ENCODE results near the gene PUSL1. TPM values are rescaled to one million over a fixed set of nuclear protein-coding genes. Genes with fewer than 3 reads are reported as not detected.

The PUSL1 gene
- total RNA-seq, 1 donor from 2014 or later = 10.4 TPM

GRCh38 chr1:1359308-1359663 is 50.9 kb downstream of the PUSL1 start:
- no peaks in the 10 kb centered on the region for H3K36me3 ChIP-seq
- peak; percentile 35 for DNase-seq
- H3K4me1 ChIP-seq = peaks cover 59% of the 10 kb centered on the region
- peak overlapping the region; percentile 84 for H3K27ac ChIP-seq (replicated peaks)
- H3K4me3 ChIP-seq = peak overlapping the region; percentile 69
- peaks cover 69% of the 10 kb centered on the region for H3K27me3 ChIP-seq (ENCODE audit: low read depth)
- H3K9me3 ChIP-seq (replicated peaks) = no peaks in the 10 kb centered on the region
- intact Hi-C loops (cut with micrococcal nuclease) = no loop called here
- TF ChIP-seq CTCF (IDR thresholded peaks at IDR 0.05; ENCODE audit: borderline replicate concordance) = no peak

GRCh38 chr1:1359664-1360468 is 51.5 kb downstream of the PUSL1 start:
- Histone ChIP-seq H3K36me3 (no peaks in the 10 kb centered on the region), H3K27me3 (ENCODE audit: low read depth) (peaks cover 63% of the 10 kb centered on the region), H3K4me1 (peaks cover 53% of the 10 kb centered on the region), H3K27ac (replicated peaks) (peak overlapping the region; percentile 84), H3K4me3 (peak overlapping the region; percentile 69), H3K9me3 (replicated peaks) (no peaks in the 10 kb centered on the region)
- DNase-seq = peak; percentile 60
- TF ChIP-seq CTCF (IDR thresholded peaks at IDR 0.05; ENCODE audit: borderline replicate concordance) = no peak
- intact Hi-C loops (cut with micrococcal nuclease) = no loop called here

GRCh38 chr1:1360506-1361169 is 52.2 kb downstream of the PUSL1 start:
- Histone ChIP-seq H3K27me3 (ENCODE audit: low read depth) (peaks cover 55% of the 10 kb centered on the region), H3K4me1 (peaks cover 46% of the 10 kb centered on the region), H3K27ac (replicated peaks) (peak overlapping the region; percentile 84), H3K36me3 (no peaks in the 10 kb centered on the region), H3K4me3 (no peak overlapping the region), H3K9me3 (replicated peaks) (no peaks in the 10 kb centered on the region)
- no peak for TF ChIP-seq CTCF (IDR thresholded peaks at IDR 0.05; ENCODE audit: borderline replicate concordance)
- intact Hi-C loops (cut with micrococcal nuclease) = no loop called here
- peak; percentile 65 for DNase-seq

Small RNA genes within 50 kb of the gene (microRNA-seq; reads per million reads assigned to microRNA genes)
- gene MIR6726 (1.2 reads per million), gene MIR6727 (not detected), gene MIR6808 (not detected)

Other genes starting within 250 kb of the PUSL1 start
- gene RNF223, start 234.3 kb upstream of the PUSL1 start, total RNA-seq = not detected
- gene C1orf159, start 192.5 kb upstream of the PUSL1 start, total RNA-seq = 3.8 TPM
- gene TTLL10, start 134.7 kb upstream of the PUSL1 start, total RNA-seq = not detected
- not detected for gene TNFRSF18, start 102.0 kb upstream of the PUSL1 start, total RNA-seq
- gene TNFRSF4, start 94.4 kb upstream of the PUSL1 start, total RNA-seq = 2.2 TPM
- 114 TPM for gene SDF4, start 76.6 kb upstream of the PUSL1 start, total RNA-seq
- gene B3GALT6, start 76.4 kb upstream of the PUSL1 start, total RNA-seq = 7.9 TPM
- gene C1QTNF12, start 61.9 kb upstream of the PUSL1 start, total RNA-seq = 0.55 TPM
- 36.9 TPM for gene UBE2J2, start 34.7 kb upstream of the PUSL1 start, total RNA-seq
- gene SCNN1D, start 28.2 kb upstream of the PUSL1 start, total RNA-seq = 3.5 TPM
- gene ACAP3, start 667 bp upstream of the PUSL1 start, total RNA-seq = 49.7 TPM
- 70.1 TPM for gene INTS11, start 16.1 kb downstream of the PUSL1 start, total RNA-seq
- 99.2 TPM for gene CPTP, start 16.2 kb downstream of the PUSL1 start, total RNA-seq
- gene TAS1R3, start 22.7 kb downstream of the PUSL1 start, total RNA-seq = 0.93 TPM
- gene DVL1, start 40.8 kb downstream of the PUSL1 start, total RNA-seq = 93.0 TPM
- gene MXRA8, start 50.0 kb downstream of the PUSL1 start, total RNA-seq = 20.2 TPM
- 219 TPM for gene AURKAIP1, start 66.6 kb downstream of the PUSL1 start, total RNA-seq
- gene CCNL2, start 90.7 kb downstream of the PUSL1 start, total RNA-seq = 46.1 TPM
- gene MRPL20, start 98.7 kb downstream of the PUSL1 start, total RNA-seq = 135 TPM
- 1.7 TPM for gene ANKRD65, start 112.7 kb downstream of the PUSL1 start, total RNA-seq
- 13.7 TPM for gene VWA1, start 127.1 kb downstream of the PUSL1 start, total RNA-seq
- 2.8 TPM for gene ATAD3C, start 141.1 kb downstream of the PUSL1 start, total RNA-seq
- gene ATAD3B, start 163.2 kb downstream of the PUSL1 start, total RNA-seq = 8.3 TPM
- gene ATAD3A, start 203.6 kb downstream of the PUSL1 start, total RNA-seq = 19.4 TPM
- gene TMEM240, start 232.0 kb downstream of the PUSL1 start, total RNA-seq = 7.2 TPM

Measured in left ventricle myocardium inferior (tissue), 1 donor.